Measurements from ENCODE around the gene ZNF786.
"Not testable (repeated sequence)": the region's sequence is repeated elsewhere in the genome, so short reads cannot be mapped to it uniquely, and the experiment has no call there.

ZNF786 gene

DNA sequence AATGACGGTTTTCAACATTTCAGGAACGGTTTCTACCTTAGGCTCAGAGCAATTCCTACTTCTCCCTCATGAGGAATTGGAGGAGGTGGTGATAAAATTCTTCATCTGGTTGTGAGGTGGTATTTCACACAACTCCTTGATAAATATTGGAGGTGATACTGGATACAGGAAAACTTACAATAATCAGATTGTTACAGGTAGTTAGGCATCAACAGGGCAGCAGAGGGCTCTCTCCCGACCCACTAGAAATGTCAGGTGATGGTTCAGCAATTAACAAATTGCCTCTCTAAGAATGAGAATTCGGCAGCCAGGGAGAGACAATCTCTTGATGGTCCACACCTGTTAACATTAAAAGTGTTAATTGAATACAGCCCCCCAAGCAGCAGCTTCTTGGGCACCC is 22.6 kb downstream of the ZNF786 start:
- Histone ChIP-seq H3K27me3 (replicated peaks; ENCODE audit: control insufficient read depth, insufficient read depth, low read length) (no peaks in the 10 kb centered on the region), H3K4me3 (replicated peaks; ENCODE audit: low read depth, low read length) (no peak overlapping the region), H3K36me3 (ENCODE audit: control insufficient read depth, insufficient read depth, low read length) (peaks cover 15% of the 10 kb centered on the region)
- DNase-seq (ENCODE audit: extremely low read depth, insufficient read length), result no peak
- peak; percentile 16 for TF ChIP-seq CTCF (IDR thresholded peaks at IDR 0.05; ENCODE audit: insufficient read depth, low read length, poor library complexity, severe bottlenecking)

DNA sequence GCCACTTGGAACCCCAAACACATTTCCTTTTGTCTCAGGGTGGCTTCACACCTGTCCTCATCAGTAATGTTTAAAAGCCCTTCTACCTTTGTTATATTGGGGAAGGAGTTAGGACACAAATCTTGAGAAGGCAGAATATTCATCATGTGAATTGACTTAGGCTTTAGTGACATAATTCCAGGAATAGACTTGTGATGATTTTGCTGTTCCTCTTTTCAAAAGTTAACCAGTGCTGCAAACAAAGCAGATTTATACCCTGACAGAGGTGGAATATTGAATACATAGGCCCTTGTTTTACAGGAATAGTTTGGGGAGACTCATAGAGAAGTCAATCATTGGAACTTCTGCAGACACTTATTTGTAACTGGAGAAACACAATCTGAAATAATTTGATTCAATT is 27.0 kb downstream of the ZNF786 start:
- DNase-seq (ENCODE audit: extremely low read depth, insufficient read length), result no peak
- no peak for TF ChIP-seq CTCF (IDR thresholded peaks at IDR 0.05; ENCODE audit: insufficient read depth, low read length, poor library complexity, severe bottlenecking)

DNA sequence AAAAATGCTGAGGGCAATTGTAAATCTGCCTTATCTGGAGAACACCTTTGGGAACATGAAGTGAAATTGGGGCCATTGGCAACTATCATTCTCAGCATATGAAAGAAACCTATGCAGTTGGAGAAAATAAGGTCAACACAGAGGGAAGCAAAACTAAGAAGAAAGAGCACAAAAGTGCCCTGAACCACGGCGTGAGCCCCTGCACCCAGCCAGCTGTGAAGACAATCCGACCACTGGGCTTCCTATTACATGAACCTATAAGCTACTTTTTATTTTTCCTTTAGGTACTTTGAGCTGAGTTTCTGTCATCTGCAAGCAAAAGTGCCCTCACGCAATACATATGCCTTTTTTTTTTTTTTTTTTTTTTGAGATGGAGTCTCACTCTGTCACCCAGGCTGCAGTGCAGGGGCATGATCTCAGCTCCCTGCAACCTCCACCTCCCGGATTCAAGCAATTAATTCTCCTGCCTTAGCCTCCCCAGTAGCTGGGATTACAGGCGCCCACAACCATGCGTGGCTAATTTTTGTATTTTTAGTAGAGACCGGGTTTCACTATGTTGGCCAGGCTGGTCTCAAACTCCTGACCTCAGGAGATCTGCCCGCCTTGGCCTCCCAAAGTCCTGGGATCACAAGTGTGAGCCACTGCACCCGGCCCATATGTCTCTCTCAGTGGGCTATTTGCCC is 28.2 kb downstream of the ZNF786 start:
- H3K4me3 ChIP-seq (replicated peaks; ENCODE audit: low read depth, low read length); H3K36me3 ChIP-seq (ENCODE audit: control insufficient read depth, insufficient read depth, low read length): not testable (repeated sequence)
- peak; percentile 20 for DNase-seq (ENCODE audit: extremely low read depth, insufficient read length)

More for the DNA sequence above, 27.0 kb downstream of the ZNF786 start:
- H3K27me3 ChIP-seq (replicated peaks; ENCODE audit: control insufficient read depth, insufficient read depth, low read length), result no peaks in the 10 kb centered on the region
- no peaks in the 10 kb centered on the region; the same call in 1 of the 2 replicates for H3K36me3 ChIP-seq (ENCODE audit: control insufficient read depth, insufficient read depth, low read length)
- H3K4me3 ChIP-seq (replicated peaks; ENCODE audit: low read depth, low read length), result no peak overlapping the region

GRCh38 chr7:149060156-149060555 is 30.4 kb downstream of the ZNF786 start:
- DNase-seq (ENCODE audit: extremely low read depth, insufficient read length), result no peak
- no peak for TF ChIP-seq CTCF (IDR thresholded peaks at IDR 0.05; ENCODE audit: insufficient read depth, low read length, poor library complexity, severe bottlenecking)
- Histone ChIP-seq H3K4me3 (replicated peaks; ENCODE audit: low read depth, low read length) (no peak overlapping the region), H3K27me3 (replicated peaks; ENCODE audit: control insufficient read depth, insufficient read depth, low read length) (no peaks in the 10 kb centered on the region), H3K36me3 (ENCODE audit: control insufficient read depth, insufficient read depth, low read length) (no peaks in the 10 kb centered on the region)

More for the DNA sequence above, 28.2 kb downstream of the ZNF786 start:
- not testable (repeated sequence) for H3K27me3 ChIP-seq (replicated peaks; ENCODE audit: control insufficient read depth, insufficient read depth, low read length)

- no peak for DNase-seq (ENCODE audit: extremely low read depth, insufficient read length)
- H3K27me3 ChIP-seq (replicated peaks; ENCODE audit: control insufficient read depth, insufficient read depth, low read length), result no peaks in the 10 kb centered on the region; the same call in 1 of the 2 replicates
- no peaks in the 10 kb centered on the region for H3K36me3 ChIP-seq (ENCODE audit: control insufficient read depth, insufficient read depth, low read length)
- no peak overlapping the region for H3K4me3 ChIP-seq (replicated peaks; ENCODE audit: low read depth, low read length)
- no peak for TF ChIP-seq CTCF (IDR thresholded peaks at IDR 0.05; ENCODE audit: insufficient read depth, low read length, poor library complexity, severe bottlenecking)
These were observed 36.6 kb downstream of the ZNF786 start for GRCh38 chr7:149053885-149054284.

- Histone ChIP-seq H3K36me3 (ENCODE audit: control insufficient read depth, insufficient read depth, low read length) (no peaks in the 10 kb centered on the region), H3K27me3 (replicated peaks; ENCODE audit: control insufficient read depth, insufficient read depth, low read length) (no peaks in the 10 kb centered on the region; the same call in 1 of the 2 replicates), H3K4me3 (replicated peaks; ENCODE audit: low read depth, low read length) (no peak overlapping the region)
- TF ChIP-seq CTCF (IDR thresholded peaks at IDR 0.05; ENCODE audit: insufficient read depth, low read length, poor library complexity, severe bottlenecking), result no peak
- no peak for DNase-seq (ENCODE audit: extremely low read depth, insufficient read length)
These were observed 37.1 kb downstream of the ZNF786 start for GRCh38 chr7:149053384-149053783.
